MM.1S (cell line): ENCODE data around the gene TDP1.

ENCODE experiments used
- EZH2 ChIP-seq: fragments of 300-600 bp; sonication (generic); optimal IDR thresholded peaks from 2 replicates; pipeline ENCODE3; 2017; ENCODE audit warnings: low read depth, mild to moderate bottlenecking, antibody characterized with exemption, low read length, mixed read lengths
- EZH2phosphoT487 ChIP-seq: fragments of 300-600 bp; sonication (generic); IDR thresholded peaks from 2 replicates; pipeline ENCODE4 v1.6.1; 2018; ENCODE audit warnings: antibody characterized with exemption, low read length
- TF ChIP-seq, protein P1 (sequence below): fragments of 300-600 bp; sonication (generic); IDR thresholded peaks from 2 replicates; pipeline ENCODE4 v1.5.1; 2016; ENCODE audit warnings: antibody characterized with exemption, low read length, mixed read lengths

- TF ChIP-seq, protein P1, sequence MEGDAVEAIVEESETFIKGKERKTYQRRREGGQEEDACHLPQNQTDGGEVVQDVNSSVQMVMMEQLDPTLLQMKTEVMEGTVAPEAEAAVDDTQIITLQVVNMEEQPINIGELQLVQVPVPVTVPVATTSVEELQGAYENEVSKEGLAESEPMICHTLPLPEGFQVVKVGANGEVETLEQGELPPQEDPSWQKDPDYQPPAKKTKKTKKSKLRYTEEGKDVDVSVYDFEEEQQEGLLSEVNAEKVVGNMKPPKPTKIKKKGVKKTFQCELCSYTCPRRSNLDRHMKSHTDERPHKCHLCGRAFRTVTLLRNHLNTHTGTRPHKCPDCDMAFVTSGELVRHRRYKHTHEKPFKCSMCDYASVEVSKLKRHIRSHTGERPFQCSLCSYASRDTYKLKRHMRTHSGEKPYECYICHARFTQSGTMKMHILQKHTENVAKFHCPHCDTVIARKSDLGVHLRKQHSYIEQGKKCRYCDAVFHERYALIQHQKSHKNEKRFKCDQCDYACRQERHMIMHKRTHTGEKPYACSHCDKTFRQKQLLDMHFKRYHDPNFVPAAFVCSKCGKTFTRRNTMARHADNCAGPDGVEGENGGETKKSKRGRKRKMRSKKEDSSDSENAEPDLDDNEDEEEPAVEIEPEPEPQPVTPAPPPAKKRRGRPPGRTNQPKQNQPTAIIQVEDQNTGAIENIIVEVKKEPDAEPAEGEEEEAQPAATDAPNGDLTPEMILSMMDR, result no peak
- TF ChIP-seq EZH2, result no peak
- no peak for TF ChIP-seq EZH2phosphoT487
Observed at GRCh38 chr14:89908712-89909450, 46.8 kb upstream of the TDP1 start.
